ENCODE data around the gene ICA1.

The ICA1 gene

DNA sequence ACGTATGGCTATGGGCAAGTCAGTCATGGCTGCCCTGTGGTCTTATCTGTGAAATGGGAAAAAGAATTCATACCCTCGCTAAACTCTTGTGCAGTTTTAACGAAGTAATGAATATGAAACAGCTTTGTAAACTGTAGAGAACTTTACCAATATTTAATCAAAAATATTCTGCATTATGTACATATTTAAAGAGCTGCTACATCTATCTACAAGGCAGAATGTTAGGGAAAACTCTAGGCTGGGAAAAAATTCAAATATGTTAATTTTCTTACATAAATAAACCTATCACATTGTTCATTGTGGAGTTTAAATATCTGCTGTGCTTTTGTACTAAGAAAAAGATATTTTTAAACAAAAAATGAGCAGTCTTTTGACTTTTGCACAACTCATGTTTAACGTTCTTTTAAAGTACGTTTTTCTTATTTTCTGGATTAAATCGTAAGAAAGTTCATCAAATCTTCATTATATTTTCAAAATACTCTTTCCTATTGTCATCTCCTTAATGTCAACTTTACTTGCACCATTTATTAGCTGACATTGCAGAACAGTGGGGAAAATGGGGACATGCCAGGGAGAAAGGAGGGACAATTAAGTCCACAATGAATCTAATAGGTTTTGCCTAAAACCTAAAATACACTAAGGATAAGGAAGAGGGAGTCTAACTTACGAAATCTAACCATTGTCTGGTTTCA lies 57.5 kb downstream of the ICA1 start:
- TF ChIP-seq, protein P1, sequence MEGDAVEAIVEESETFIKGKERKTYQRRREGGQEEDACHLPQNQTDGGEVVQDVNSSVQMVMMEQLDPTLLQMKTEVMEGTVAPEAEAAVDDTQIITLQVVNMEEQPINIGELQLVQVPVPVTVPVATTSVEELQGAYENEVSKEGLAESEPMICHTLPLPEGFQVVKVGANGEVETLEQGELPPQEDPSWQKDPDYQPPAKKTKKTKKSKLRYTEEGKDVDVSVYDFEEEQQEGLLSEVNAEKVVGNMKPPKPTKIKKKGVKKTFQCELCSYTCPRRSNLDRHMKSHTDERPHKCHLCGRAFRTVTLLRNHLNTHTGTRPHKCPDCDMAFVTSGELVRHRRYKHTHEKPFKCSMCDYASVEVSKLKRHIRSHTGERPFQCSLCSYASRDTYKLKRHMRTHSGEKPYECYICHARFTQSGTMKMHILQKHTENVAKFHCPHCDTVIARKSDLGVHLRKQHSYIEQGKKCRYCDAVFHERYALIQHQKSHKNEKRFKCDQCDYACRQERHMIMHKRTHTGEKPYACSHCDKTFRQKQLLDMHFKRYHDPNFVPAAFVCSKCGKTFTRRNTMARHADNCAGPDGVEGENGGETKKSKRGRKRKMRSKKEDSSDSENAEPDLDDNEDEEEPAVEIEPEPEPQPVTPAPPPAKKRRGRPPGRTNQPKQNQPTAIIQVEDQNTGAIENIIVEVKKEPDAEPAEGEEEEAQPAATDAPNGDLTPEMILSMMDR (IDR thresholded peaks at IDR 0.05; ENCODE audit: low read depth, low read length): no peak
- no peak for TF ChIP-seq POLR2A (IDR thresholded peaks at IDR 0.05; ENCODE audit: extremely low read depth, insufficient read length)
- no peak for TF ChIP-seq MYC (IDR thresholded peaks at IDR 0.05; ENCODE audit: low read depth, low read length)
- TF ChIP-seq, protein P2, sequence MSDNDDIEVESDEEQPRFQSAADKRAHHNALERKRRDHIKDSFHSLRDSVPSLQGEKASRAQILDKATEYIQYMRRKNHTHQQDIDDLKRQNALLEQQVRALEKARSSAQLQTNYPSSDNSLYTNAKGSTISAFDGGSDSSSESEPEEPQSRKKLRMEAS (IDR thresholded peaks at IDR 0.05; ENCODE audit: low read depth, low read length): no peak
- H3K4me3 ChIP-seq (ENCODE audit: low read depth, low read length): no peak overlapping the region
- DNase-seq (ENCODE audit: low read depth): no peak

DNA sequence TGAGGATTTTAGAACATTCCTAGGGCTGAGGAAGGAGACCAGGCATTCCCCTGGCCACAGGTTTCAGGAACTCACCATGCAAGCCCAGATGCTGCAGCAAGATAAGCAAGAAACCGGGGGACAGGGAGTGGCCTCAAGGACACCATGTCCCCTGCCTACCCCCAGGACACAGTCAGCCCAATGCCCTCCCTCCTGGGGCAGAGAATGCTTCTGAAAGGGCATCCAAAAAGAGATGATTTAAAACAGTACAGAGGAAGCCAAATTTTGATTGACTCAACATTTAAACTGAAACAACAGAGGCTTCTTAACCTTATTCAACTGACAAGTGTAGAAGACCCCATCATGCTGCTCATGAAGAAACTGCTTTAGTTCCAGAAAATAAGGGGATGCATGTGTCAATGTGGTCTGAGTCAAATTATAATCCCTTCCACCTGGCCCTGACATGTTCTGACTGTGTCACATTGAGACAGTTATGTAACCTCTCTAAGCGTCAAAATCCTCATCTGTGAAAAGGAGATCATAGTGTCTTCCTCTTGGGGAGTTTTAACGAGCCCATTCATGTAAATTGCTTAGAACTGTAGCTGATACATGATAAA lies 60.0 kb downstream of the ICA1 start:
- H3K4me3 ChIP-seq (ENCODE audit: low read depth, low read length): no peak overlapping the region
- DNase-seq (ENCODE audit: low read depth): no peak
- TF ChIP-seq POLR2A (IDR thresholded peaks at IDR 0.05; ENCODE audit: extremely low read depth, insufficient read length): no peak
- TF ChIP-seq, protein P1 (IDR thresholded peaks at IDR 0.05; ENCODE audit: low read depth, low read length): no peak
- TF ChIP-seq, protein P2 (IDR thresholded peaks at IDR 0.05; ENCODE audit: low read depth, low read length): no peak
- TF ChIP-seq MYC (IDR thresholded peaks at IDR 0.05; ENCODE audit: low read depth, low read length): no peak

DNA sequence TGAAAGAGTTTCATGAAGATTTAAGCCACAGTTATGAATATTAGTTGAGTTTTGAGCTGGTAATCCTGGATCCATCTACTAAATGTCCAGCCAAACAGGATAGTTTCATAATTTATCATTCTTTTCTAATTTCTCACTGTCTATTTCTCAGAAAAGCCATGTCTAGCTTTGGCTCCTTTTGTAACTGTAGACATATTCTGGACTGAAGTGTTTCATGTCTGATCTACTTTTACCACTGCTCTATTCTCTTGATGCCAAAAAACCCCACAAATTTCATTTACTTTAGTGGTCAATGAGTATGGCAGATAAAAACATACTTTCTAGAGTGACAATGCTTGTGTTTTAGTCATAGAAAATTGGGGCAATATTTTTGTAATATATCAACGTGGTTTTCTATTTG lies 61.2 kb downstream of the ICA1 start:
- no peak for TF ChIP-seq MYC (IDR thresholded peaks at IDR 0.05; ENCODE audit: low read depth, low read length)
- DNase-seq (ENCODE audit: low read depth): no peak
- H3K4me3 ChIP-seq (ENCODE audit: low read depth, low read length): no peak overlapping the region

DNA sequence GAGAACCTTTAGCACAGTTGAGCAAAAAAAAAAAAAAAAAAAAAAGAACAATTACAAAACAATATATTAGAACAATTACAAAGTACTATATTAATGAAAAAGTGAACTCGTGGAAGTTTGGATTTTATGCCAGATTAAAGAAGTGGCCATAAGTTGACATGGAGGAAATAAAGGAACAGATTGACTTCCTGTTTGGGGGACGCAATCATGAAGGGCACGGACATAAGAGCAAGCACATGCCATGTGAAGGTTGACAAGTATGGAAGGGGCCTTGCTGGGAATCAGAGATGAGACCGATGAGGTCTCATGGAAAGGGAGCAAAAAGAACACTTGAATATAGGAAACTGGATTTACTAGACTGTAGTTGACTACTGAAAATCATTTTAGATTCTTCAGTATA lies 61.7 kb downstream of the ICA1 start:
- DNase-seq (ENCODE audit: low read depth): no peak
- TF ChIP-seq MYC (IDR thresholded peaks at IDR 0.05; ENCODE audit: low read depth, low read length) (no peak), POLR2A (IDR thresholded peaks at IDR 0.05; ENCODE audit: extremely low read depth, insufficient read length) (no peak)
- TF ChIP-seq, protein P2 (IDR thresholded peaks at IDR 0.05; ENCODE audit: low read depth, low read length): no peak
- TF ChIP-seq, protein P1 (IDR thresholded peaks at IDR 0.05; ENCODE audit: low read depth, low read length): no peak
- no peak overlapping the region for H3K4me3 ChIP-seq (ENCODE audit: low read depth, low read length)

DNA sequence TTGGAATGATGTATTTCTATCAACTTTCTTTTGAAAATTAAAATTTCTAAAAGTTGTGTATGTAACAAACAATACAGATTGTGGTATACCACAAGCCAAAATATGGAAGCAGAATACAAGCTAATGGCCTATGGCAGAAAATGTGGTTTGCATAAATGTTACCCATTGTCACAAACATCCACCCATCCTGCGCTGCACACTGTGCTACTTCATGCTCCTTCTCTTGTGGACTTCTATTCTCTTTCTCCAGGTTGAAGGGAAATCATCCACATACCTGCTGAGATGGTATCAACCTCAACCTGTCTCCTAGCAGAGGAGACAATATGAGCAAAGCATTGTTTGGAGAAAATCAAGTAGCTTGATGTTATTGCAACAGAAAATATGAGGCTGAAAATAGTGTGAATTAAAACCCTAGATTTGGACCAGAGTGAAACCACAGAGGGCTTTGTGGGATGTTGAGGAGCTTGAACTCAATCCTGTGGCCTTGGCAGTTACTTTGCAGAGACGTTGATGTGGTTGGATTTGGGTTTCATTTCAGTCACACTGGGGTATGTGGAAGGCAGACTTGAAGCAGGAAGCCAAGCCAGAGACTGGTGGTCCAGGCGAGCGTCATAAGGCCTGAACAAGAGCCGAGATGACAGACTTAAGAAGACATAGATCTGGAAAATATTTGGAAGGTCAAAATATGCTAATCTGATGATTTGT lies 63.8 kb downstream of the ICA1 start:
- DNase-seq (ENCODE audit: low read depth): no peak
- no peak for TF ChIP-seq POLR2A (IDR thresholded peaks at IDR 0.05; ENCODE audit: extremely low read depth, insufficient read length)
- TF ChIP-seq, protein P1 (IDR thresholded peaks at IDR 0.05; ENCODE audit: low read depth, low read length): no peak
- no peak for TF ChIP-seq MYC (IDR thresholded peaks at IDR 0.05; ENCODE audit: low read depth, low read length)
- TF ChIP-seq, protein P2 (IDR thresholded peaks at IDR 0.05; ENCODE audit: low read depth, low read length): no peak
- no peak overlapping the region for H3K4me3 ChIP-seq (ENCODE audit: low read depth, low read length)

DNA sequence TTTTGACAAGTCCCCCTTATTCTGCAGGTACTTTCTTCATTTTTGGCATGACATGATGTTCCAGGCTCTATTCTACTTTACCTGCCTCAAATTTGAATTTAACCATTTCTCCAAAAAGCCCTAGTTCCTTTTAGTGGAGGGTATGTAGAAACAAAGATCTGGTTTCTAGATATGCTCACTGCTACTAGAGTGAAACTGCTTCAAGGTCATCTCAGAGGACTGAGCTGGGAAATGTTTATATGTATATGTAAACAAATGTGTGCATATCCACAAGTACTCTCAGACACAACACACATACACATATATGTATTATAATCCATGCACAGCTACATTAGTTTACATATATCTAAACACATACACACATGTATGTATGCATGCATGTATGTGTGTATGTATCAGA lies 69.1 kb downstream of the ICA1 start:
- TF ChIP-seq POLR2A (IDR thresholded peaks at IDR 0.05; ENCODE audit: extremely low read depth, insufficient read length) (no peak), MYC (IDR thresholded peaks at IDR 0.05; ENCODE audit: low read depth, low read length) (no peak)
- TF ChIP-seq, protein P1 (IDR thresholded peaks at IDR 0.05; ENCODE audit: low read depth, low read length): no peak
- no peak for DNase-seq (ENCODE audit: low read depth)
- no peak overlapping the region for H3K4me3 ChIP-seq (ENCODE audit: low read depth, low read length)

All from NB4 (cell line).